Neural progenitor cell (in vitro differentiated cells): ENCODE results near the gene NARF.

Source experiments
- CTCF ChIP-seq: fragments of 200-600 bp; sonication (generic); IDR thresholded peaks from 2 replicates; pipeline ENCODE4 v1.5.1; 2017; ENCODE audit warnings: antibody characterized with exemption, mild to moderate bottlenecking
- EZH2 ChIP-seq: fragments of 200-600 bp; sonication (generic); IDR thresholded peaks from 2 replicates; pipeline ENCODE4 v1.6.1; 2017; ENCODE audit warnings: antibody characterized with exemption, mild to moderate bottlenecking, moderate library complexity

DNA sequence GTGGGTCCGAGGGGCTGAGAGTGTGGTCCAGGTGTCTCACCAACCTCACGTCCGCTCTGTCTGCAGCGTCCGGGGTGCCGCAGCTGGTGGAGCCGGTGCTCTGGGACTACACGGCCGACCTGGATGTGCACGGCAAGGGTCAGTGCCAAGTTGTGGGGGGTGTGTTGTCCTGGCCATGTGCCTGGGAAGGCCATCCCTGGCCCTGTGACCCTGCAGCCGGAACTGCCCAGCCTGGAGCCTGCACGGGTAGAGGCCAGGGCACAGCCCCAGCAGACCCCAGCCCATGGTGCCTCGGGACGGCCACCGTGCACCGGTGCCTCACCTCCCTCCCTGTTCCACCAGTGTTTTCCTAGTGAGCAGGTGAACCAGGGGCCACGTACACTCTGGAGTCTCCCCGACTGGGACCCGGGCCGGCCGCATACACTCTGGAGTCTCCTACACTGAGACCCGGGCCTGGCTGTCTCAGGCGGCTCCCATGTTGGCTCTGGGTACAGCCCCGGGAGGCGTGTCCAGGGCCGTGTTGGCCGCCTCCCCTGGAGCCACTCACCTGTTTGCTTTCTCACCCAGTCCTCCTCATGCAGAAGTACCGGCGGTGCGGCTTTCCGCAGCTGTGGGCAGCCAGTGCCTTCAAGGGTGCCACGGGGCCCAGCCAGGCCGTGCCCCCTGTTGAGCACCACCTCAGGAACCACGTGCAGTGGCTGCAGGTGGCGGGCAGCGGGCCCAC is 21.8 kb upstream of the NARF start:
- TF ChIP-seq EZH2, result no peak
- no peak for TF ChIP-seq CTCF
